ENCODE measurements around the gene OR56A5. TPM values are rescaled to one million over a fixed set of nuclear protein-coding genes. Genes with fewer than 3 reads are reported as not detected.
"Not testable (repeated sequence)": the region's sequence is repeated elsewhere in the genome, so short reads cannot be mapped to it uniquely, and the experiment has no call there.

Gene OR56A5
- total RNA-seq, 2 experiments from 2014 or later: not detected

- intact Hi-C loops (cut with micrococcal nuclease): no loop called here
- H3K9me3 Mint-ChIP-seq: no peaks in the 10 kb centered on the region
- no peak for TF ChIP-seq CTCF (IDR thresholded peaks at IDR 0.05)
- H3K4me1 Mint-ChIP-seq (ENCODE audit: low read depth): no peaks in the 10 kb centered on the region
- ChIA-PET POLR2A (no interaction called here), CTCF (no interaction called here)
- H3K27me3 Mint-ChIP-seq: peaks cover 15% of the 10 kb centered on the region
- H3K27ac Mint-ChIP-seq: no peak within 1 kb of the TSS
- ATAC-seq (no peak), DNase-seq (no peak)
- no peaks in the 10 kb centered on the region for H3K36me3 Mint-ChIP-seq (ENCODE audit: low read depth)
- H3K4me3 Mint-ChIP-seq: no peak within 1 kb of the TSS
Observed at GRCh38 chr11:5986885-5987284, 18.6 kb upstream of the OR56A5 start, which contains the start of gene OR52L1. Gene OR52L1 (minus strand): TSS chr11:5986985. CDS start chr11:5986930, 55 bp downstream.

GRCh38 chr11:5983443-5983842 is 15.1 kb upstream of the OR56A5 start:
- H3K4me3 Mint-ChIP-seq: no peak overlapping the region
- no peaks in the 10 kb centered on the region for H3K36me3 Mint-ChIP-seq (ENCODE audit: low read depth)
- peaks cover 15% of the 10 kb centered on the region for H3K27me3 Mint-ChIP-seq
- ChIA-PET CTCF (no interaction called here), POLR2A (no interaction called here)
- H3K4me1 Mint-ChIP-seq (ENCODE audit: low read depth): no peaks in the 10 kb centered on the region
- ATAC-seq (no peak), DNase-seq (no peak)
- H3K9me3 Mint-ChIP-seq: peaks cover 2% of the 10 kb centered on the region
- H3K27ac Mint-ChIP-seq: no peak overlapping the region
- TF ChIP-seq CTCF (IDR thresholded peaks at IDR 0.05): no peak
- intact Hi-C loops (cut with micrococcal nuclease): no loop called here

GRCh38 chr11:5973530-5973929 is 5.2 kb upstream of the OR56A5 start:
- Mint-ChIP-seq H3K36me3 (ENCODE audit: low read depth) (no peaks in the 10 kb centered on the region), H3K9me3 (peaks cover 2% of the 10 kb centered on the region), H3K27ac (no peak overlapping the region), H3K4me3 (no peak overlapping the region), H3K4me1 (ENCODE audit: low read depth) (no peaks in the 10 kb centered on the region), H3K27me3 (peaks cover 3% of the 10 kb centered on the region)
- no peak for DNase-seq
- TF ChIP-seq CTCF (IDR thresholded peaks at IDR 0.05): no peak
- CTCF ChIA-PET: no interaction called here
- ATAC-seq: no peak
- intact Hi-C loops (cut with micrococcal nuclease): no loop called here
- POLR2A ChIA-PET: no interaction called here

GRCh38 chr11:5967708-5968107 is 586 bp downstream of the OR56A5 start:
- no peak for TF ChIP-seq CTCF (IDR thresholded peaks at IDR 0.05)
- Mint-ChIP-seq H3K4me3 (no peak overlapping the region), H3K27ac (no peak overlapping the region), H3K4me1 (ENCODE audit: low read depth) (no peaks in the 10 kb centered on the region), H3K27me3 (peaks cover 10% of the 10 kb centered on the region), H3K9me3 (peaks cover 11% of the 10 kb centered on the region), H3K36me3 (ENCODE audit: low read depth) (no peaks in the 10 kb centered on the region)
- intact Hi-C loops (cut with micrococcal nuclease): no loop called here
- ATAC-seq (no peak), DNase-seq (no peak)
- ChIA-PET POLR2A (no interaction called here), CTCF (no interaction called here)

- no peaks in the 10 kb centered on the region for H3K36me3 Mint-ChIP-seq (ENCODE audit: low read depth)
- no peak for TF ChIP-seq CTCF (IDR thresholded peaks at IDR 0.05)
- peaks cover 10% of the 10 kb centered on the region for H3K27me3 Mint-ChIP-seq
- no peak overlapping the region for H3K27ac Mint-ChIP-seq
- H3K4me1 Mint-ChIP-seq (ENCODE audit: low read depth): no peaks in the 10 kb centered on the region
- H3K4me3 Mint-ChIP-seq: no peak overlapping the region
- intact Hi-C loops (cut with micrococcal nuclease): no loop called here
- ChIA-PET CTCF (no interaction called here), POLR2A (no interaction called here)
- DNase-seq: no peak
- ATAC-seq: no peak
- H3K9me3 Mint-ChIP-seq: peaks cover 14% of the 10 kb centered on the region
Observed at GRCh38 chr11:5966958-5967357, 1.3 kb downstream of the OR56A5 start.

- H3K27ac Mint-ChIP-seq; H3K27me3 Mint-ChIP-seq; POLR2A ChIA-PET; H3K4me1 Mint-ChIP-seq (ENCODE audit: low read depth); ATAC-seq; H3K4me3 Mint-ChIP-seq; DNase-seq; H3K36me3 Mint-ChIP-seq (ENCODE audit: low read depth); intact Hi-C loops (cut with micrococcal nuclease); CTCF ChIA-PET: not testable (repeated sequence)
- H3K9me3 Mint-ChIP-seq: peaks cover 20% of the 10 kb centered on the region
Observed at GRCh38 chr11:5960704-5961320, 7.5 kb downstream of the OR56A5 start.
